K562 (cell line): ENCODE measurements around the gene ATP6V1F. TPM values are rescaled to one million over a fixed set of nuclear protein-coding genes. Genes with fewer than 3 reads are reported as not detected.

Source experiments
- BRD9 ChIP-seq: fragments of 450-650 bp; IDR thresholded peaks from 2 replicates; pipeline ENCODE4 v1.6.1; 2018; ENCODE audit warnings: low read depth; ENCODE audit not compliant: partially characterized antibody
- HBP1 ChIP-seq: fragments of 450-650 bp; formaldehyde crosslinking; IDR thresholded peaks from 2 replicates; pipeline ENCODE4 v1.4.0; 2022; ENCODE audit warnings: missing genetic modification characterization
- HDGF ChIP-seq: fragments of 450-650 bp; IDR thresholded peaks from 2 replicates; pipeline ENCODE4 v1.6.1; 2016
- TEAD4 ChIP-seq, 2 experiments: sonication (generic) in 1 of 2; formaldehyde crosslinking in 1 of 2; IDR thresholded peaks; 2 replicates each; pipeline versions ENCODE4 v1.6.1 to v1.8.0; 2012 to 2022; ENCODE audit warnings: borderline replicate concordance in 1 of 2, inconsistent platforms in 1 of 2, low read length in 1 of 2, mild to moderate bottlenecking in 1 of 2, missing genetic modification reagents in 1 of 2
- TRIM24 ChIP-seq, 2 experiments: fragments of 450-650 bp; IDR thresholded peaks; 2 replicates each; pipeline ENCODE4 v1.6.1; 2016
- ZBTB7A ChIP-seq: IDR thresholded peaks from 2 replicates; pipeline ENCODE4 v1.6.1; 2011; ENCODE audit warnings: low read depth, mild to moderate bottlenecking, low read length, moderate library complexity, borderline replicate concordance; ENCODE audit not compliant: control insufficient read depth
- ZNF740 ChIP-seq, 3 experiments: fragments of 200-800 bp in 1 of 3; sonication (Bioruptor generic) in 1 of 3; sonication (generic) in 1 of 3; formaldehyde crosslinking in 1 of 3; IDR thresholded peaks; 2 replicates each; pipeline versions ENCODE4 v1.6.1 to v1.8.0; 2016 to 2022; ENCODE audit warnings: mild to moderate bottlenecking in 2 of 3, missing compliant biosample characterization in 2 of 3, missing genetic modification characterization in 2 of 3, missing genetic modification reagents in 1 of 3
- polyA plus RNA-seq, 8 experiments: library from polyadenylated mRNA; depleted of rRNA in 4 of 8; stranded (reverse) in 5 of 8; unstranded in 3 of 8; fragments of >200 nt; fragmentation: Nextera tagmentation in 2 of 8; fragmentation: Illumina TruSeq in 1 of 8; extraction: Ambion mirVana in 2 of 8; extraction: Trizol in 1 of 8; gene quantifications; 2 replicates each; pipeline versions ENCODE4 v1.2.1 to v1.2.3, GENCODE V29; 2011 to 2014; ENCODE audit warnings: inconsistent platforms in 1 of 8, missing spikeins in 1 of 8
- total RNA-seq, 7 experiments: library from RNA; depleted of rRNA in 6 of 7; stranded (reverse); fragments of >200 nt in 6 of 7; fragmentation: Illumina TruSeq in 2 of 7; extraction: Trizol in 2 of 7; gene quantifications; 2 replicates each; pipeline versions ENCODE4 v1.2.1 to v1.2.3, GENCODE V29; 2011 to 2021; ENCODE audit warnings: low replicate concordance in 1 of 7
- TF ChIP-seq, protein P1 (sequence below): sonication (generic); formaldehyde crosslinking; IDR thresholded peaks from 2 replicates; pipeline ENCODE4 v1.8.0; 2022; ENCODE audit warnings: mild to moderate bottlenecking, missing genetic modification reagents

The ATP6V1F gene
- total and polyA plus RNA-seq, 9 of the 15 experiments (the other 6 are each of a cell fraction or from before 2014, with no cell fraction given): 206 to 1,123 (median 542) TPM

DNA sequence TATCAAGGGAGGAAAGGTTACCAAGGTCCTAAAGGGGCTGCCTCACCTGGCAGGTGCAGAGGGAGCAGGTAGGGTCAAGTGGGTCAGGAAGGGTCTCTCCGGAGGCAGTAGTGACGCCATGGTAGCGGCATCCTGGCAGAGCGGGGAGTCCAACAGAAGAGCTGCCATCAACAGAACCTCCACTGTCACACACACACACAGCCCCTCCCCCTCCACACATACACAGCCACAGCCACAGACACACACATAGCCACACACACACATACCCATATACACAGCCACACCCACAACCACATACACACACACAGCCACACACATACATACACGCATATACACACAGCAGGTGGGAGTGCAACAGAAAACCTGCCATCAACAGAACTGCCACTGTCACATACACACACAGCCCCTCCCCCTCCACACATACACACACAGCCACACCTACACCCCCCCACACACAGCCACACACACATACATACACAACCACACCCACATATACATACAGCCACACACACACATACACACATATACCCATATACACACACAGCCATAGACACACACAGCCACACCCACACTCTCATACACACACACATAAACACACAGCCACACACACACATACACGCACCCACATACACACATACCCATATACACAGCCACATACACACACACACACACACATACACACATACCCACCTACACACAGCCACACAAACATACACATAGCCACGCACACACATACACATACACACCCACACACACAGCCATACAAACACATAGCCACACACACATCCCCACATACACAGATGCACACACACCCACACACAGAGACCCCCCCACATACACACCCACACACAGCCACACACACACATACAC, 24.7 kb downstream of the ATP6V1F start (continued):
- peak; percentile 15 for TF ChIP-seq BRD9
- TF ChIP-seq HDGF: no peak
- no peak for TF ChIP-seq TEAD4 (IDR thresholded peaks at IDR 0.05; ENCODE audit: low read length)
- TF ChIP-seq TEAD4 (CRISPR knock-in tag; IDR thresholded peaks at IDR 0.05; ENCODE audit: borderline replicate concordance): 0 out of 2 replicates have a peak, but pooled peaks have one; percentile 21
- TF ChIP-seq, protein P1, sequence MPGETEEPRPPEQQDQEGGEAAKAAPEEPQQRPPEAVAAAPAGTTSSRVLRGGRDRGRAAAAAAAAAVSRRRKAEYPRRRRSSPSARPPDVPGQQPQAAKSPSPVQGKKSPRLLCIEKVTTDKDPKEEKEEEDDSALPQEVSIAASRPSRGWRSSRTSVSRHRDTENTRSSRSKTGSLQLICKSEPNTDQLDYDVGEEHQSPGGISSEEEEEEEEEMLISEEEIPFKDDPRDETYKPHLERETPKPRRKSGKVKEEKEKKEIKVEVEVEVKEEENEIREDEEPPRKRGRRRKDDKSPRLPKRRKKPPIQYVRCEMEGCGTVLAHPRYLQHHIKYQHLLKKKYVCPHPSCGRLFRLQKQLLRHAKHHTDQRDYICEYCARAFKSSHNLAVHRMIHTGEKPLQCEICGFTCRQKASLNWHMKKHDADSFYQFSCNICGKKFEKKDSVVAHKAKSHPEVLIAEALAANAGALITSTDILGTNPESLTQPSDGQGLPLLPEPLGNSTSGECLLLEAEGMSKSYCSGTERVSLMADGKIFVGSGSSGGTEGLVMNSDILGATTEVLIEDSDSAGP (CRISPR knock-in tag): 0 out of 2 replicates have a peak, but pooled peaks have one; percentile 9
- TF ChIP-seq HBP1: peak; percentile 50; the same call in 1 of the 2 replicates
- TF ChIP-seq ZBTB7A: no peak
- peak in 1 of 2 experiments; percentile 21; a peak in 2 of 4 replicates for TF ChIP-seq TRIM24 (IDR thresholded peaks at IDR 0.05)
- TF ChIP-seq ZNF740 (CRISPR knock-in tag; IDR thresholded peaks at IDR 0.05): peak; percentile 68; the same call in 1 of the 2 replicates
- TF ChIP-seq ZNF740 (tag; IDR thresholded peaks at IDR 0.05): no peak
